Erythroblast (primary cell): ENCODE measurements around the gene WNT6.

Experiments
- GATA1 ChIP-seq: IDR thresholded peaks from 2 replicates; pipeline ENCODE4 v1.6.1; 2011; ENCODE audit warnings: low read depth, mild to moderate bottlenecking, control low read depth, low read length, moderate library complexity
- POLR2A ChIP-seq: IDR thresholded peaks from 2 replicates; pipeline ENCODE4 v1.6.1; 2011; ENCODE audit warnings: mild to moderate bottlenecking, low read length

DNA sequence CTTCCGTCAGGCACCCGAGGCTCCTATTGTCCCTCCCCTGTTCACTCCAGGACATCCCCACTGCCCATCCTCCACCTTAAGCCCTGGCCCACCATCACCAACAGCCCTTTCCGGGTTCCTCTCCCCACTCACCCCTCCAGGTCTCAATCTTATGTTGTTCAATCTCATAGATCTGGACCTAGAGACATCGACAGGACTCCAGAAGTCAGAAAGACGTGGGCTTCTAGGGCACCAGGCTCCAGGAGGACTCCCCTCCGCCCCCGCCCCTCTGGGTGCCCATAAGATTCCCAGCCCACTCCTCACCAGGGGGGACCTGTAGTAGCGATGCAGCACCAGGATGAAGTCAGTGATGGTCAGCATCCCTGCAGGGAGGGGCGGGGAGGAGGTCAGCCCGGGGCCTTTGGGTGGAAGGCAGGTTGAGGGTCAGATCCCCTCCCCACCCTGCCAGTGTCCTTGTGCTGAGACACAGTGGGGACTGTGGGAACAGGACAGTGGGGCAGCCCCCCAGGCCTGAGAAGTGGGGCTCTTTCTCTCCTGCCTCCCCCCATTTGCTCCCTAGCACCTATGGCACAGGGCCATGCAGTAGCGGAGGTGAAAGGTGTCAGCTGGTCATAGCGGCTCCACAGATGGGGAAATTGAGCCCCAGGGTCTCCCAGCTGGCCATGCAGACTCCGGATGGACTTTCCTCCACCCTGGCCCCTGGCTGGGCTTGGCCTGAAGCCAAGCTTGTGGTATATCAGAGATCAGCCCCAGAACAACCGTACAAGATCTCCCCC, 31.7 kb upstream of the WNT6 start:
- no peak for TF ChIP-seq POLR2A
- TF ChIP-seq GATA1: no peak
